Measurements from ENCODE around the gene SPTB.

DNA sequence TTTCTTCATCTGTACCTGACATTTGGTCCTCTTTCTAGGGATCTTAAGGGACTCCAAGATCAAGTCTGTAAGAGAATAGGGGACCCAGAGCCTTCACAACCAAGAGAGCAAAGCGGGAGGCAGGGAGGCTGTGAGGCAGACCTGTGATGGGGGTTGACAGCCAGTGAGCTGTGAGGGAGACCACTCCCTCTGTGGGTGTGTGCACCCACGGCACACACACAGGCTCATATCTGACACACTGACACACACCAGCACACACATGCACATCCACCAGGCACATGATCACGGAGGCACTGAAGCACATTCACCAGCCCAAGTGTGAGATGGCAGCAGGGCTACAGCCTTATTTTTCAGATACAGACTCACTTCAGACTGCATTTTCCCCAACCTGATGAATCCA lies 55.2 kb downstream of the SPTB start:
- TF ChIP-seq, protein P1, sequence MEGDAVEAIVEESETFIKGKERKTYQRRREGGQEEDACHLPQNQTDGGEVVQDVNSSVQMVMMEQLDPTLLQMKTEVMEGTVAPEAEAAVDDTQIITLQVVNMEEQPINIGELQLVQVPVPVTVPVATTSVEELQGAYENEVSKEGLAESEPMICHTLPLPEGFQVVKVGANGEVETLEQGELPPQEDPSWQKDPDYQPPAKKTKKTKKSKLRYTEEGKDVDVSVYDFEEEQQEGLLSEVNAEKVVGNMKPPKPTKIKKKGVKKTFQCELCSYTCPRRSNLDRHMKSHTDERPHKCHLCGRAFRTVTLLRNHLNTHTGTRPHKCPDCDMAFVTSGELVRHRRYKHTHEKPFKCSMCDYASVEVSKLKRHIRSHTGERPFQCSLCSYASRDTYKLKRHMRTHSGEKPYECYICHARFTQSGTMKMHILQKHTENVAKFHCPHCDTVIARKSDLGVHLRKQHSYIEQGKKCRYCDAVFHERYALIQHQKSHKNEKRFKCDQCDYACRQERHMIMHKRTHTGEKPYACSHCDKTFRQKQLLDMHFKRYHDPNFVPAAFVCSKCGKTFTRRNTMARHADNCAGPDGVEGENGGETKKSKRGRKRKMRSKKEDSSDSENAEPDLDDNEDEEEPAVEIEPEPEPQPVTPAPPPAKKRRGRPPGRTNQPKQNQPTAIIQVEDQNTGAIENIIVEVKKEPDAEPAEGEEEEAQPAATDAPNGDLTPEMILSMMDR (IDR thresholded peaks at IDR 0.05; ENCODE audit: insufficient read depth, low read length, poor library complexity, severe bottlenecking), result no peak
- TF ChIP-seq EZH2phosphoT487 (conservative IDR thresholded peaks at IDR 0.05; ENCODE audit: low read length), result no peak

Data from SU-DHL-6 (cell line).